ENCODE results near the gene NFYC.

- TF ChIP-seq POLR2AphosphoS5 (IDR thresholded peaks at IDR 0.05) (no peak), POLR2A (IDR thresholded peaks at IDR 0.05) (no peak)
- TF ChIP-seq, protein P1, sequence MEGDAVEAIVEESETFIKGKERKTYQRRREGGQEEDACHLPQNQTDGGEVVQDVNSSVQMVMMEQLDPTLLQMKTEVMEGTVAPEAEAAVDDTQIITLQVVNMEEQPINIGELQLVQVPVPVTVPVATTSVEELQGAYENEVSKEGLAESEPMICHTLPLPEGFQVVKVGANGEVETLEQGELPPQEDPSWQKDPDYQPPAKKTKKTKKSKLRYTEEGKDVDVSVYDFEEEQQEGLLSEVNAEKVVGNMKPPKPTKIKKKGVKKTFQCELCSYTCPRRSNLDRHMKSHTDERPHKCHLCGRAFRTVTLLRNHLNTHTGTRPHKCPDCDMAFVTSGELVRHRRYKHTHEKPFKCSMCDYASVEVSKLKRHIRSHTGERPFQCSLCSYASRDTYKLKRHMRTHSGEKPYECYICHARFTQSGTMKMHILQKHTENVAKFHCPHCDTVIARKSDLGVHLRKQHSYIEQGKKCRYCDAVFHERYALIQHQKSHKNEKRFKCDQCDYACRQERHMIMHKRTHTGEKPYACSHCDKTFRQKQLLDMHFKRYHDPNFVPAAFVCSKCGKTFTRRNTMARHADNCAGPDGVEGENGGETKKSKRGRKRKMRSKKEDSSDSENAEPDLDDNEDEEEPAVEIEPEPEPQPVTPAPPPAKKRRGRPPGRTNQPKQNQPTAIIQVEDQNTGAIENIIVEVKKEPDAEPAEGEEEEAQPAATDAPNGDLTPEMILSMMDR (IDR thresholded peaks at IDR 0.05) = no peak
Observed at GRCh38 chr1:40815420-40815819, 123.9 kb downstream of the NFYC start.

All from breast epithelium (tissue), 3 donors.